HG03442 (cell line): ENCODE results near the gene ZNF521.
A peak's percentile ranks its signal among the peaks of the same experiment; 100 is the strongest.

Experiments
- ATAC-seq: cut with Tn5 transposase; IDR thresholded peaks from one replicate; pipeline ENCODE4 v1.9.1; 2021; ENCODE audit warnings: mild to moderate bottlenecking, moderate library complexity; ENCODE audit not compliant: unreplicated experiment

ZNF521 gene

GRCh38 chr18:25351777-25352628, at the start of gene ZNF521:
ZNF521 (minus strand) TSS chr18:25352166; CDS start chr18:25350946, 1,220 bp downstream.
- ATAC-seq: peak; percentile 77

GRCh38 chr18:25399554-25399953, 47.6 kb upstream of the ZNF521 start:
- ATAC-seq: no peak

GRCh38 chr18:25392192-25392591, 40.2 kb upstream of the ZNF521 start:
- no peak for ATAC-seq

- no peak for ATAC-seq
Observed at GRCh38 chr18:25373432-25374179, 21.6 kb upstream of the ZNF521 start.

GRCh38 chr18:25370391-25370790, 18.4 kb upstream of the ZNF521 start:
- no peak for ATAC-seq

- ATAC-seq: no peak
Observed at GRCh38 chr18:25365242-25365641, 13.3 kb upstream of the ZNF521 start.

- ATAC-seq: no peak
Observed at GRCh38 chr18:25364732-25365131, 12.8 kb upstream of the ZNF521 start.

- no peak for ATAC-seq
Observed at GRCh38 chr18:25360301-25360899, 8.4 kb upstream of the ZNF521 start.

GRCh38 chr18:25353080-25353479, 1.1 kb upstream of the ZNF521 start:
- ATAC-seq: no peak

GRCh38 chr18:25352629-25353005, 651 bp upstream of the ZNF521 start:
- no peak for ATAC-seq

- no peak for ATAC-seq
Observed at GRCh38 chr18:25351280-25351775, 638 bp downstream of the ZNF521 start.

GRCh38 chr18:25350489-25351251, 1.3 kb downstream of the ZNF521 start:
- ATAC-seq: no peak

- no peak for ATAC-seq
Observed at GRCh38 chr18:25349926-25350487, 2.0 kb downstream of the ZNF521 start.

GRCh38 chr18:25349131-25349925, 2.6 kb downstream of the ZNF521 start:
- ATAC-seq: no peak

GRCh38 chr18:25348386-25349130, 3.4 kb downstream of the ZNF521 start:
- ATAC-seq: no peak

- ATAC-seq: no peak
Observed at GRCh38 chr18:25346561-25346960, 5.4 kb downstream of the ZNF521 start.

- ATAC-seq: no peak
Observed at GRCh38 chr18:25345081-25345866, 6.7 kb downstream of the ZNF521 start.

GRCh38 chr18:25341831-25342230, 10.1 kb downstream of the ZNF521 start:
- no peak for ATAC-seq
